NCI-H345 treated with DMSO at 0.1 percent for 48 hours (cell line): ENCODE measurements around the gene PYCR2.
"Not testable (repeated sequence)": the region's sequence is repeated elsewhere in the genome, so short reads cannot be mapped to it uniquely, and the experiment has no call there.

ENCODE experiments used
- DNase-seq: peaks from one replicate; lab custom pipeline; 2025; ENCODE audit not compliant: unreplicated experiment; lab: John Stamatoyannopoulos, UW

The PYCR2 gene

GRCh38 chr1:225892307-225892706 is 31.7 kb downstream of the PYCR2 start:
- DNase-seq, result no peak

GRCh38 chr1:225891229-225891972 is 32.6 kb downstream of the PYCR2 start:
- no peak for DNase-seq

- no peak for DNase-seq
These were observed 33.5 kb downstream of the PYCR2 start for GRCh38 chr1:225890346-225891228.

- no peak for DNase-seq
These were observed 34.3 kb downstream of the PYCR2 start for GRCh38 chr1:225889743-225890142.

GRCh38 chr1:225888898-225889601 is 35.0 kb downstream of the PYCR2 start, which contains the start of gene LEFTY1:
TSS of gene LEFTY1 (minus strand) at chr1:225889146. CDS start at chr1:225889066, 80 bp downstream.
- DNase-seq, result no peak

GRCh38 chr1:225888289-225888897 is 35.7 kb downstream of the PYCR2 start:
- DNase-seq, result no peak

DNA sequence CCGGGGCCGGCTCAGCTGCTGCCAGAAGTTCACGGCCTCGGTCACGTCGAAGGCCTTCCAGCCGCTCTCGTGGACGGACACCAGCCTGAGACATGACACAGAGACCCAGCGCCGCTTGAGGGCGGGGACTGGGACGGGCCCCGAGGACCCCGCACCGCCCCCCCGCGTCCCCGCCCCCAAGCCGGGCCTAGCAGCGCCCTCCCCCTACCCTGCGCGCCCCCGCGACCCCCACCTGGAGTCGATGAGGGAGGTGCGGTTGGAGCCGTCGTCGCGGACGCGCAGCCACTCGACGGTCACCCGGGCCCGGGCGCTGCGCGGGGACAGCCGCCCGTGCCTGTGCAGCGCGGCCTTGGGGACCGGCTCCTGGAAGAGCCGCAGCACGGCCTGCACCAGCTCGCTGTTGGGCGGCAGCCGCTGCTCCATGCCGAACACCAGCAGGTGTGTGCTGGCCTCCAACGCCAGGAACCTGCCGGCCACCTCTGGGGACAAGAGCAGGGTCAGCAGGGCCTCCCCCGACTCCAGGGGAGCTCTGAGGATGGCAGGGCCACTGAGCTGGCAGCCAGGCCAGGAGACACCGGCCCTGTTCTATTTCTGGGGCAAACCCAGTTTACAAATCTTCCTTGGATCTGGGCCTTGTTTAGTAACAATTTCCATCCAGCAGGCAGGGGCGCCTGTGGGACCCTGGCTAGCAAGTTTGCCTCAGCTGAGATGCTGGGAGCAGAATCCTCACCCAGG is 36.3 kb downstream of the PYCR2 start:
- not testable (repeated sequence) for DNase-seq

DNA sequence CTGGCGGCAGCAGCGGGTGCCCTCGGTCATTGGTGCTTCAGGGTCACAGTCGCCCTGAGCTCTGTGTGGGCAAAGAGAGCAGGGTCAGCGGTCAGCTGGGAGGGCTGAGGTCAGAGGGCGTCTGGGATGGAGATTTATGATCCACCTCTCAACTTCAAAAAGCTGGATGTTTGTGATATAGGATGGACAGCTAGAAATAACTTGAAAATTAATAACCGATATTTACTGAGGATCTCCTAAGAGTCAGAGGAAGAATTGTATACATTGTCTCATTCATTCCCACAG is 37.1 kb downstream of the PYCR2 start:
- DNase-seq, result no peak

GRCh38 chr1:225886159-225887029 is 37.7 kb downstream of the PYCR2 start:
- no peak for DNase-seq

DNA sequence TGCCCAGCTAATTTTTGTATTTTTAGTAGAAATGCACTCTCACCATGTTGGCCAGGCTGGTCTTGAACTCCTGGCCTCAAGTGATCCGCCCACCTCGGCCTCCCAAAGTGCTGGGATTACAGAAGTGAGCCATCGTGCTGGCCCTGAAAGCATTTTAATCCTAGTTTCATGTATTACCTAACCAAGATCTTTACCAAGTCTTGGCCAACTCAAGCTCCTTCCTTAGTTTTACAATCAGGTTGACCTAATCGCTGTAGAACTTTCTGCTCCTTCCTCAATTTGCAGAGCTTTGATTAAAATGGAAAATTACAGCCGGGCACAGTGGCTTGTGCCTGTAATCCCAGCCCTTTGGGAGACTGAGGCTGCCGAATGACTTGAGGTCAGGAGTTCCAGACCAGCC is 38.7 kb downstream of the PYCR2 start:
- DNase-seq, result no peak

DNA sequence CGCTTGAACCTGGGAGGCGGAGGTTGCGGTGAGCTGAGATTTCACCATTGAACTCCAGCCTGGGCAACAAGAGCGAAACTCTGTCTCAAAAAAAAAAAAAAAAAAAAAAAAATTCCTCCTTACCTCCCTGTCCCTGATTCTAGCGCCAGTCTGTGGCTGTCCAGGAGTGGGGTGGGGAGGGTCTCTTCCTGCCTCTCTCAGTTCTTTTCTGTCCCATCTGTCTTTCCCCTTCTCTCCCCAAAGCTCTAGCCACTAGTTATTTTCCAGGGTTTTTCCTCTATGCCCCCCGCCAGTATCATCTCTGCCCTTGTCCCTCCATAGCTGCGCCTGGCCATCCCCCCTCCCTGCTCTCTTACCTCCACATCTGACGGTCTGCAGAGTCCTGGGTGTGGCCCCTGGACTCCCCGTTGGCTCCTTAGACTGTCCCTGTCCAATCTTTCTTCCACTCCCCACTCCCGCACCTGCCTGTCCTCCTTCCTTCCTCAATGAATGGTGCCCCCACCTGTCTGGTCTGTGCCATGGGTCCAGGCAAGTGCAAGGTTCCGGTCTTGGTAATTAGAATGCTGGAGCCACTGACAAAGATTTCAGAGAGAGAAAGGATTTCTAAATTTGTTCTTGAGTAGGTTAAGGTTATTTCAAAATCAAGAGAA is 40.3 kb downstream of the PYCR2 start:
- no peak for DNase-seq

GRCh38 chr1:225882694-225883615 is 41.1 kb downstream of the PYCR2 start:
- no peak for DNase-seq

GRCh38 chr1:225881959-225882693 is 41.9 kb downstream of the PYCR2 start, which contains the start of gene TMEM63A:
TSS of gene TMEM63A (minus strand) at chr1:225882380. CDS start at chr1:225877580, 4,800 bp downstream.
- DNase-seq, result no peak

GRCh38 chr1:225881081-225881958 is 42.7 kb downstream of the PYCR2 start:
- DNase-seq, result no peak

DNA sequence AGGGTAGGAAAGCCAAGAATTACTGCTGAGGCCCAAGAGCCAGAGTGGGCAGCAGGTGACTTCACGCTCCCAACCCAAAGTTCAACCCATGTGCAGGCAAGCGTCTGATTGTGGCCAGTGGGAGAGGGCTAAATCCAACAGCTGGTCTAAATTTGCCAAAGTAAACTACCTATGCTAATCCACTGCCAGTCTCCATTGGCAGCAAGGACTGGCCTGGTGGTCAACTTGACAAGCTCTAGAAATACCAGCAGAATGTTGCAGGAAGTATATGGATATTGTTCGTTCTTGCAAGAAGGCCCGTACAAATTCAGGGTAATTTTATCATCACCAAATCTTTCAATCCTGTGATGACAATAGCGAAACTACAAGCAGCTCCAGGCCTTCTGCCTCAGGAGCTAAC is 43.4 kb downstream of the PYCR2 start:
- DNase-seq, result no peak

DNA sequence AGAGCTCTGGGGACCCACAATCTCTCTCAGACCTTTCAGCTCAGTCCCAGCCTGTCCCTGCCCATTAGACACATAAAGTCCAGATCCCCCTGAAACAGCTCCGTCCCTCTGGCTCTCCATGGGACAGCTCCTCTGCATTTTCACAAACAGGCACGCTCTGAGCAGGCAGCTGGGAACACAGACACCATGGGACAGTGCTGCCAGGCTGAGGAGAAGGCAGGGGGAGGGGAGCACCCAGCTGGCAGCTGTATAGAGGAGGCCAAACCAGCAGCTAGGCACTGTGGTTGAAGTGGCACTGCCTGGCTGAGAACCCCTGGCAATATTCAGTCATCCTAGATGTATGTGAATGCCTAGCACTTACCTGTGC is 43.8 kb downstream of the PYCR2 start:
- peak; percentile 28 for DNase-seq
